Kidney epithelial cell (primary cell): ENCODE measurements around the gene HJURP. TPM values are rescaled to one million over a fixed set of nuclear protein-coding genes. Genes with fewer than 3 reads are reported as not detected.

Source experiments
- DNase-seq: peaks from one replicate; pipeline ENCODE4 v3.0.0-alpha.2; 2010; ENCODE audit warnings: low read depth
- H3K27me3 ChIP-seq: 2 replicates; pipeline ENCODE4 v1.6.0; 2011; ENCODE audit warnings: low read length; ENCODE audit not compliant: control insufficient read depth, insufficient read depth
- H3K36me3 ChIP-seq: 2 replicates; pipeline ENCODE4 v1.5.1; 2011; ENCODE audit warnings: low read length; ENCODE audit not compliant: control insufficient read depth, insufficient read depth
- H3K4me3 ChIP-seq: 2 replicates; pipeline ENCODE4 v1.5.1; 2011; ENCODE audit warnings: low read depth, mild to moderate bottlenecking, control low read depth, low read length
- CTCF ChIP-seq: IDR thresholded peaks from 2 replicates; pipeline ENCODE4 v1.5.1; 2011; ENCODE audit warnings: mild to moderate bottlenecking, moderate library complexity, low read length, control low read depth, inconsistent platforms; ENCODE audit not compliant: insufficient read depth, poor library complexity, severe bottlenecking
- total RNA-seq: library from RNA; depleted of rRNA; stranded (reverse); fragments of >200 nt; gene quantifications from 2 replicates; pipeline ENCODE4 v1.2.3, GENCODE V29; 2015

HJURP gene
- total RNA-seq, 1 donor from 2014 or later = 13.4 TPM

- TF ChIP-seq CTCF = no peak
- no peak for DNase-seq
- Histone ChIP-seq H3K4me3 (no peak overlapping the region), H3K27me3 (no peaks in the 10 kb centered on the region), H3K36me3 (peaks cover 3% of the 10 kb centered on the region)
Observed at GRCh38 chr2:233840520-233840919, 13.8 kb downstream of the HJURP start.

GRCh38 chr2:233839447-233839820 lies 14.9 kb downstream of the HJURP start:
- no peak for DNase-seq
- TF ChIP-seq CTCF = no peak
- H3K4me3 ChIP-seq = no peak overlapping the region
- H3K27me3 ChIP-seq = no peaks in the 10 kb centered on the region
- H3K36me3 ChIP-seq = peaks cover 3% of the 10 kb centered on the region

GRCh38 chr2:233838726-233839446 lies 15.4 kb downstream of the HJURP start:
- no peak for TF ChIP-seq CTCF
- Histone ChIP-seq H3K4me3 (no peak overlapping the region), H3K36me3 (peaks cover 3% of the 10 kb centered on the region), H3K27me3 (no peaks in the 10 kb centered on the region)
- no peak for DNase-seq

GRCh38 chr2:233838251-233838650 lies 16.1 kb downstream of the HJURP start:
- DNase-seq = no peak

GRCh38 chr2:233837694-233838229 lies 16.6 kb downstream of the HJURP start:
- Histone ChIP-seq H3K36me3 (peaks cover 3% of the 10 kb centered on the region), H3K4me3 (no peak overlapping the region), H3K27me3 (no peaks in the 10 kb centered on the region)
- DNase-seq = no peak
- no peak for TF ChIP-seq CTCF

More at GRCh38 chr2:233838251-233838650, 16.1 kb downstream of the HJURP start:
- Histone ChIP-seq H3K4me3 (no peak overlapping the region), H3K36me3 (peaks cover 3% of the 10 kb centered on the region), H3K27me3 (no peaks in the 10 kb centered on the region)
- no peak for TF ChIP-seq CTCF

- DNase-seq = no peak
- no peaks in the 10 kb centered on the region for H3K27me3 ChIP-seq
- H3K36me3 ChIP-seq = peaks cover 2% of the 10 kb centered on the region
- no peak for TF ChIP-seq CTCF
- no peak overlapping the region for H3K4me3 ChIP-seq
Observed at GRCh38 chr2:233836359-233836758, 18.0 kb downstream of the HJURP start.
